ENCODE results near the gene TLE1.

TLE1 gene

GRCh38 chr9:81627481-81627880 lies 61.9 kb downstream of the TLE1 start:
- Histone ChIP-seq H3K27me3 (ENCODE audit: insufficient read depth, poor library complexity, severe bottlenecking) (no peaks in the 10 kb centered on the region), H3K27ac (replicated peaks) (no peak overlapping the region), H3K4me3 (replicated peaks; ENCODE audit: insufficient read depth, low read length) (no peak overlapping the region)
- TF ChIP-seq POLR2AphosphoS5 (IDR thresholded peaks at IDR 0.05; ENCODE audit: low read depth), result no peak
- TF ChIP-seq GABPA (IDR thresholded peaks at IDR 0.05; ENCODE audit: low read depth), result no peak
- TF ChIP-seq, protein P1, sequence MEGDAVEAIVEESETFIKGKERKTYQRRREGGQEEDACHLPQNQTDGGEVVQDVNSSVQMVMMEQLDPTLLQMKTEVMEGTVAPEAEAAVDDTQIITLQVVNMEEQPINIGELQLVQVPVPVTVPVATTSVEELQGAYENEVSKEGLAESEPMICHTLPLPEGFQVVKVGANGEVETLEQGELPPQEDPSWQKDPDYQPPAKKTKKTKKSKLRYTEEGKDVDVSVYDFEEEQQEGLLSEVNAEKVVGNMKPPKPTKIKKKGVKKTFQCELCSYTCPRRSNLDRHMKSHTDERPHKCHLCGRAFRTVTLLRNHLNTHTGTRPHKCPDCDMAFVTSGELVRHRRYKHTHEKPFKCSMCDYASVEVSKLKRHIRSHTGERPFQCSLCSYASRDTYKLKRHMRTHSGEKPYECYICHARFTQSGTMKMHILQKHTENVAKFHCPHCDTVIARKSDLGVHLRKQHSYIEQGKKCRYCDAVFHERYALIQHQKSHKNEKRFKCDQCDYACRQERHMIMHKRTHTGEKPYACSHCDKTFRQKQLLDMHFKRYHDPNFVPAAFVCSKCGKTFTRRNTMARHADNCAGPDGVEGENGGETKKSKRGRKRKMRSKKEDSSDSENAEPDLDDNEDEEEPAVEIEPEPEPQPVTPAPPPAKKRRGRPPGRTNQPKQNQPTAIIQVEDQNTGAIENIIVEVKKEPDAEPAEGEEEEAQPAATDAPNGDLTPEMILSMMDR (IDR thresholded peaks at IDR 0.05; ENCODE audit: insufficient read depth, low read length), result no peak
- no peak for TF ChIP-seq SPI1 (IDR thresholded peaks at IDR 0.05; ENCODE audit: borderline replicate concordance, low read depth)
- TF ChIP-seq, protein P2, sequence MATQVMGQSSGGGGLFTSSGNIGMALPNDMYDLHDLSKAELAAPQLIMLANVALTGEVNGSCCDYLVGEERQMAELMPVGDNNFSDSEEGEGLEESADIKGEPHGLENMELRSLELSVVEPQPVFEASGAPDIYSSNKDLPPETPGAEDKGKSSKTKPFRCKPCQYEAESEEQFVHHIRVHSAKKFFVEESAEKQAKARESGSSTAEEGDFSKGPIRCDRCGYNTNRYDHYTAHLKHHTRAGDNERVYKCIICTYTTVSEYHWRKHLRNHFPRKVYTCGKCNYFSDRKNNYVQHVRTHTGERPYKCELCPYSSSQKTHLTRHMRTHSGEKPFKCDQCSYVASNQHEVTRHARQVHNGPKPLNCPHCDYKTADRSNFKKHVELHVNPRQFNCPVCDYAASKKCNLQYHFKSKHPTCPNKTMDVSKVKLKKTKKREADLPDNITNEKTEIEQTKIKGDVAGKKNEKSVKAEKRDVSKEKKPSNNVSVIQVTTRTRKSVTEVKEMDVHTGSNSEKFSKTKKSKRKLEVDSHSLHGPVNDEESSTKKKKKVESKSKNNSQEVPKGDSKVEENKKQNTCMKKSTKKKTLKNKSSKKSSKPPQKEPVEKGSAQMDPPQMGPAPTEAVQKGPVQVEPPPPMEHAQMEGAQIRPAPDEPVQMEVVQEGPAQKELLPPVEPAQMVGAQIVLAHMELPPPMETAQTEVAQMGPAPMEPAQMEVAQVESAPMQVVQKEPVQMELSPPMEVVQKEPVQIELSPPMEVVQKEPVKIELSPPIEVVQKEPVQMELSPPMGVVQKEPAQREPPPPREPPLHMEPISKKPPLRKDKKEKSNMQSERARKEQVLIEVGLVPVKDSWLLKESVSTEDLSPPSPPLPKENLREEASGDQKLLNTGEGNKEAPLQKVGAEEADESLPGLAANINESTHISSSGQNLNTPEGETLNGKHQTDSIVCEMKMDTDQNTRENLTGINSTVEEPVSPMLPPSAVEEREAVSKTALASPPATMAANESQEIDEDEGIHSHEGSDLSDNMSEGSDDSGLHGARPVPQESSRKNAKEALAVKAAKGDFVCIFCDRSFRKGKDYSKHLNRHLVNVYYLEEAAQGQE (IDR thresholded peaks at IDR 0.05; ENCODE audit: insufficient replicate concordance, low read depth), result no peak
- DNase-seq (ENCODE audit: low read depth in 1 of 2, low spot score in 1 of 2), result no peak

DNA sequence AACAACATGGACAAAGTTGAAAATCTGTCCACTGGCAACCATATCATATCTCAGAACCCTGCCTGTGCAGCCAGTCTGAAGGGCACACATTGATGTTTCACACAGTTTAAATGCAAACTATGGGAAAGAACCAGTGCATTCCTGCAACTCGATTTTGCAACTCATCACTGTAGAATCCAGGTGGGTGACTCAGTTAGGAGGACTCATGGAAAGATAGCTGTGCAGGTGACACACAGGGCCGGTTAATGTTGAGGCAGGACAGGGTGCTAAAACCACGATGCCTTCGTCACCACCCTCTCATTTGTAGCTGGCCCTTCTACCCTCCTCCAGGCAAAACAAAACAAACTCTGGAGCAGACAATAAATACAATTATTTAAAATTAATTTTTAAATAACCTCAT lies 62.8 kb downstream of the TLE1 start:
- TF ChIP-seq, protein P2 (IDR thresholded peaks at IDR 0.05; ENCODE audit: insufficient replicate concordance, low read depth), result no peak
- TF ChIP-seq POLR2AphosphoS5 (IDR thresholded peaks at IDR 0.05; ENCODE audit: low read depth) (no peak), GABPA (IDR thresholded peaks at IDR 0.05; ENCODE audit: low read depth) (no peak), SPI1 (IDR thresholded peaks at IDR 0.05; ENCODE audit: borderline replicate concordance, low read depth) (no peak)
- TF ChIP-seq, protein P1 (IDR thresholded peaks at IDR 0.05; ENCODE audit: insufficient read depth, low read length), result no peak
- no peaks in the 10 kb centered on the region for H3K27me3 ChIP-seq (ENCODE audit: insufficient read depth, poor library complexity, severe bottlenecking)
- H3K4me3 ChIP-seq (replicated peaks; ENCODE audit: insufficient read depth, low read length), result no peak overlapping the region
- no peak for DNase-seq (ENCODE audit: low read depth in 1 of 2, low spot score in 1 of 2)
- no peak overlapping the region for H3K27ac ChIP-seq (replicated peaks)

GRCh38 chr9:81625969-81626368 lies 63.4 kb downstream of the TLE1 start:
- Histone ChIP-seq H3K27ac (replicated peaks) (no peak overlapping the region), H3K4me3 (replicated peaks; ENCODE audit: insufficient read depth, low read length) (no peak overlapping the region), H3K27me3 (ENCODE audit: insufficient read depth, poor library complexity, severe bottlenecking) (no peaks in the 10 kb centered on the region)
- TF ChIP-seq GABPA (IDR thresholded peaks at IDR 0.05; ENCODE audit: low read depth) (no peak), SPI1 (IDR thresholded peaks at IDR 0.05; ENCODE audit: borderline replicate concordance, low read depth) (no peak)
- TF ChIP-seq, protein P1 (IDR thresholded peaks at IDR 0.05; ENCODE audit: insufficient read depth, low read length), result no peak
- TF ChIP-seq, protein P2 (IDR thresholded peaks at IDR 0.05; ENCODE audit: insufficient replicate concordance, low read depth), result no peak
- no peak for DNase-seq (ENCODE audit: low read depth in 1 of 2, low spot score in 1 of 2)
